SU-DHL-6 (cell line): Measurements from ENCODE around the gene DIPK1A.

Source experiments
- EZH2phosphoT487 ChIP-seq: fragments of 200-600 bp; sonication (generic), shearing (Covaris generic); conservative IDR thresholded peaks from 2 replicates; pipeline ENCODE4 v1.6.1; 2018; ENCODE audit warnings: mild to moderate bottlenecking, antibody characterized with exemption, low read length, moderate library complexity, mixed read lengths
- TF ChIP-seq, protein P1 (sequence below): fragments of 200-600 bp; sonication (generic); IDR thresholded peaks from one replicate; pipeline ENCODE4 v1.5.1; 2017; ENCODE audit warnings: antibody characterized with exemption, mild to moderate bottlenecking, low read length, moderate library complexity; ENCODE audit not compliant: insufficient read depth, poor library complexity, severe bottlenecking

GRCh38 chr1:93004566-93005251, 43.4 kb upstream of the DIPK1A start:
- TF ChIP-seq, protein P1, sequence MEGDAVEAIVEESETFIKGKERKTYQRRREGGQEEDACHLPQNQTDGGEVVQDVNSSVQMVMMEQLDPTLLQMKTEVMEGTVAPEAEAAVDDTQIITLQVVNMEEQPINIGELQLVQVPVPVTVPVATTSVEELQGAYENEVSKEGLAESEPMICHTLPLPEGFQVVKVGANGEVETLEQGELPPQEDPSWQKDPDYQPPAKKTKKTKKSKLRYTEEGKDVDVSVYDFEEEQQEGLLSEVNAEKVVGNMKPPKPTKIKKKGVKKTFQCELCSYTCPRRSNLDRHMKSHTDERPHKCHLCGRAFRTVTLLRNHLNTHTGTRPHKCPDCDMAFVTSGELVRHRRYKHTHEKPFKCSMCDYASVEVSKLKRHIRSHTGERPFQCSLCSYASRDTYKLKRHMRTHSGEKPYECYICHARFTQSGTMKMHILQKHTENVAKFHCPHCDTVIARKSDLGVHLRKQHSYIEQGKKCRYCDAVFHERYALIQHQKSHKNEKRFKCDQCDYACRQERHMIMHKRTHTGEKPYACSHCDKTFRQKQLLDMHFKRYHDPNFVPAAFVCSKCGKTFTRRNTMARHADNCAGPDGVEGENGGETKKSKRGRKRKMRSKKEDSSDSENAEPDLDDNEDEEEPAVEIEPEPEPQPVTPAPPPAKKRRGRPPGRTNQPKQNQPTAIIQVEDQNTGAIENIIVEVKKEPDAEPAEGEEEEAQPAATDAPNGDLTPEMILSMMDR = no peak
- TF ChIP-seq EZH2phosphoT487 = no peak
